T-helper 22 cell (primary cell): ENCODE data around the gene ARHGAP5.
"Not testable (repeated sequence)": the region's sequence is repeated elsewhere in the genome, so short reads cannot be mapped to it uniquely, and the experiment has no call there.

ENCODE experiments used
- DNase-seq: peaks from one replicate; pipeline ENCODE4 v3.0.0-alpha.2; 2020; ENCODE audit warnings: low read depth

ARHGAP5 gene

GRCh38 chr14:32110548-32110896 lies 33.4 kb downstream of the ARHGAP5 start:
- no peak for DNase-seq

- DNase-seq, result no peak
Observed at GRCh38 chr14:32121536-32121935, 44.4 kb downstream of the ARHGAP5 start.

GRCh38 chr14:32121948-32122347 lies 44.8 kb downstream of the ARHGAP5 start:
- DNase-seq, result no peak

GRCh38 chr14:32126899-32127730 lies 50.0 kb downstream of the ARHGAP5 start:
- DNase-seq, result not testable (repeated sequence)

- not testable (repeated sequence) for DNase-seq
Observed at GRCh38 chr14:32127731-32128654, 50.9 kb downstream of the ARHGAP5 start.

- DNase-seq, result no peak
Observed at GRCh38 chr14:32128703-32129102, 51.6 kb downstream of the ARHGAP5 start.

GRCh38 chr14:32129124-32129523 lies 52.0 kb downstream of the ARHGAP5 start:
- DNase-seq, result no peak

GRCh38 chr14:32131689-32132088 lies 54.6 kb downstream of the ARHGAP5 start:
- DNase-seq, result not testable (repeated sequence)

- DNase-seq, result no peak
Observed at GRCh38 chr14:32134448-32135097, 57.5 kb downstream of the ARHGAP5 start.

GRCh38 chr14:32136027-32136825 lies 59.1 kb downstream of the ARHGAP5 start:
- no peak for DNase-seq

GRCh38 chr14:32137313-32137712 lies 60.2 kb downstream of the ARHGAP5 start:
- DNase-seq, result no peak

- no peak for DNase-seq
Observed at GRCh38 chr14:32137892-32138291, 60.8 kb downstream of the ARHGAP5 start.

GRCh38 chr14:32142341-32142740 lies 65.2 kb downstream of the ARHGAP5 start:
- no peak for DNase-seq

GRCh38 chr14:32142754-32143437 lies 65.8 kb downstream of the ARHGAP5 start:
- no peak for DNase-seq

- DNase-seq, result no peak
Observed at GRCh38 chr14:32150392-32150791, 73.3 kb downstream of the ARHGAP5 start.

- no peak for DNase-seq
Observed at GRCh38 chr14:32166029-32166428, 88.9 kb downstream of the ARHGAP5 start.

GRCh38 chr14:32166924-32167323 lies 89.8 kb downstream of the ARHGAP5 start:
- DNase-seq, result no peak

GRCh38 chr14:32167907-32168306 lies 90.8 kb downstream of the ARHGAP5 start:
- no peak for DNase-seq

GRCh38 chr14:32169191-32169590 lies 92.1 kb downstream of the ARHGAP5 start:
- DNase-seq, result no peak

GRCh38 chr14:32171469-32171868 lies 94.4 kb downstream of the ARHGAP5 start:
- DNase-seq, result no peak
